Thyroid gland (tissue), 4 donors: Measurements from ENCODE around the gene LMBRD1.

Experiments
- POLR2A ChIP-seq, 2 donors: fragments of 450-650 bp; IDR thresholded peaks; one replicate each; pipeline ENCODE4 v1.6.1; 2017; ENCODE audit warnings: antibody characterized with exemption in 2 of 2, mild to moderate bottlenecking in 2 of 2, moderate library complexity in 1 of 2
- TF ChIP-seq, protein P1 (sequence below), 6 experiments: fragments of 200-600 bp in 3 of 6; fragments of 450-650 bp in 3 of 6; sonication (generic) in 3 of 6; IDR thresholded peaks; one replicate each; pipeline ENCODE4 v1.5.1; 2016 to 2019; ENCODE audit warnings: antibody characterized with exemption in 6 of 6, mild to moderate bottlenecking in 2 of 6, inconsistent platforms in 1 of 6, moderate library complexity in 1 of 6

DNA sequence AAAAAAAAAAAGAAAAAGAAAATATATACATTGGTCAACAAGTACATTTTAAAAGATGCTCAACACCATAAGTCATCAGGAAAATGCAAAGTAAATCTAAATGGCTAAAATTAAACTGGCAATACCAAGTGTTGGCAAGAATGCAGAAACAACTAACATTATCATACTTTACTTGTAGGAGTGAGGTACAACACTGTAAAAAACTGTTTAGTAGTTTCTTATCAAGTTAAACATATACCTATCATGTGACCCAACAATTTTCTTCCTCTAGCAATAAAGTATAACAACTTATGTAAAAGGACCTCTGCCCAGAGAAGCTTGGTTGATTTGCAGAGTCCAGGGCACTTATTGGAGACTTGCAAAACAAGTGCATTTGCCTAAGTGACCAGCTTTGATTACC is 40.4 kb downstream of the LMBRD1 start:
- TF ChIP-seq, protein P1, sequence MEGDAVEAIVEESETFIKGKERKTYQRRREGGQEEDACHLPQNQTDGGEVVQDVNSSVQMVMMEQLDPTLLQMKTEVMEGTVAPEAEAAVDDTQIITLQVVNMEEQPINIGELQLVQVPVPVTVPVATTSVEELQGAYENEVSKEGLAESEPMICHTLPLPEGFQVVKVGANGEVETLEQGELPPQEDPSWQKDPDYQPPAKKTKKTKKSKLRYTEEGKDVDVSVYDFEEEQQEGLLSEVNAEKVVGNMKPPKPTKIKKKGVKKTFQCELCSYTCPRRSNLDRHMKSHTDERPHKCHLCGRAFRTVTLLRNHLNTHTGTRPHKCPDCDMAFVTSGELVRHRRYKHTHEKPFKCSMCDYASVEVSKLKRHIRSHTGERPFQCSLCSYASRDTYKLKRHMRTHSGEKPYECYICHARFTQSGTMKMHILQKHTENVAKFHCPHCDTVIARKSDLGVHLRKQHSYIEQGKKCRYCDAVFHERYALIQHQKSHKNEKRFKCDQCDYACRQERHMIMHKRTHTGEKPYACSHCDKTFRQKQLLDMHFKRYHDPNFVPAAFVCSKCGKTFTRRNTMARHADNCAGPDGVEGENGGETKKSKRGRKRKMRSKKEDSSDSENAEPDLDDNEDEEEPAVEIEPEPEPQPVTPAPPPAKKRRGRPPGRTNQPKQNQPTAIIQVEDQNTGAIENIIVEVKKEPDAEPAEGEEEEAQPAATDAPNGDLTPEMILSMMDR (IDR thresholded peaks at IDR 0.05) = no peak
- TF ChIP-seq POLR2A (IDR thresholded peaks at IDR 0.05) = no peak
